SK-N-MC (cell line): ENCODE results near the gene SLF2.

ENCODE experiments used
- EZH2 ChIP-seq: fragments of 200-600 bp; sonication (generic); IDR thresholded peaks from one replicate; pipeline ENCODE4 v1.6.1; 2017; ENCODE audit warnings: antibody characterized with exemption
- FOXP2 ChIP-seq: optimal IDR thresholded peaks from 2 replicates; pipeline ENCODE3; 2011; ENCODE audit warnings: mild to moderate bottlenecking, moderate library complexity; ENCODE audit not compliant: insufficient read depth; ENCODE audit errors: extremely low read length, control extremely low read depth
- POLR2AphosphoS5 ChIP-seq: IDR thresholded peaks from 2 replicates; pipeline ENCODE4 v1.6.1; 2012; ENCODE audit warnings: mild to moderate bottlenecking, low read depth, low read length, borderline replicate concordance

DNA sequence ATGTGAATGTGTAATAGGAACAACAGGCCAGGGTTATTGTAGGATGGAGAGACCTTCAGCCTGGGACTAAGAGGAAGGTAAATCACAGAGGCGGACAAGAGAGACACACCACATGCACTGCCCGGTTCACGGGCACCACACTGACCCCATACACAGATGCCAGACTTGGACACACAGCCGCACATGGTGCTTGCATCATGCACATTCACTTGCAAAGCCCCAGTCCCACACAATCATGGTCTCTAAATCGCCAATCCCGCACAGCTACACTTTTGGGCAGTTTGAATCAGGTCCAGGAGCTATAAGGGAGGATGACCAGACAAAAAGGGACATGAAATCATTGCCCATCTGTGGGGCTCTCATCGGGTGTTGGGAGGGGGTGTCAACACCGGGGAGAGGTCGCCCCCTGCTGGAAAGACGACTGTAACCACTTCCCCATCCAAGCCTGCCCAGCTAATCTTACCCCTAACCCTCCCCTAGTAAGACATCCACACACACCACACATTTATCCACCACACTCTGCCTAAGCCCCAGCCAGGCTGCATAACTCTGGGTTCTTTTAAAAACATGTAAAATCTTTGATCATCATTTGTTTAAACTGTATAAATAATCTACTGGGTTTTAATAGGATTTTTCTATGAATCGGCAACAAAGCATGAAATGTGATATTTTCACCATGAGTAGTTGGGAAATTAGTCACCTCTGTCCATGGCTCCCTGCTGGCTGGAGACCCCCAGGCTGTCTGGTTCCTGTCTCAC lies 40.5 kb upstream of the SLF2 start:
- TF ChIP-seq EZH2: no peak
- TF ChIP-seq POLR2AphosphoS5: no peak
- no peak for TF ChIP-seq FOXP2
